Measurements from ENCODE around the gene RIOK1. TPM values are rescaled to one million over a fixed set of nuclear protein-coding genes. Genes with fewer than 3 reads are reported as not detected.
A peak's percentile ranks its signal among the peaks of the same experiment; 100 is the strongest.

RIOK1 gene
- total and polyA plus RNA-seq, 9 of the 15 experiments (the other 6 are each of a cell fraction or from before 2014, with no cell fraction given), result 24.9 to 101 (median 52.2) TPM

- TF ChIP-seq E2F5 (CRISPR knock-in tag; IDR thresholded peaks at IDR 0.05), result no peak
- peak; percentile 45 for TF ChIP-seq BCOR (IDR thresholded peaks at IDR 0.05)
- no peak for TF ChIP-seq POU5F1 (IDR thresholded peaks at IDR 0.05; ENCODE audit: borderline replicate concordance, low read depth, low read length, partially characterized antibody)
- no peak for TF ChIP-seq TFAM (CRISPR knock-in tag; conservative IDR thresholded peaks at IDR 0.05)
- TF ChIP-seq TCF7L2 (IDR thresholded peaks at IDR 0.05; ENCODE audit: low read depth, low read length), result no peak
- TF ChIP-seq HOMEZ (CRISPR knock-in tag; IDR thresholded peaks at IDR 0.05), result no peak
- TF ChIP-seq ATF2 (CRISPR knock-in tag; IDR thresholded peaks at IDR 0.05), result no peak
- no peak for TF ChIP-seq ZNF436 (CRISPR knock-in tag; IDR thresholded peaks at IDR 0.05)
- TF ChIP-seq CBFA2T3 (IDR thresholded peaks at IDR 0.05), result no peak
- no peak for TF ChIP-seq BACH1 (tag; IDR thresholded peaks at IDR 0.05)
- TF ChIP-seq ZNF274 (IDR thresholded peaks at IDR 0.05; ENCODE audit: borderline replicate concordance, low read depth, low read length), result no peak
- TF ChIP-seq ELK3 (CRISPR knock-in tag; IDR thresholded peaks at IDR 0.05), result no peak
- TF ChIP-seq HOXB6 (CRISPR knock-in tag; IDR thresholded peaks at IDR 0.05; ENCODE audit: borderline replicate concordance), result no peak
- no peak for TF ChIP-seq ZFX (CRISPR knock-in tag; IDR thresholded peaks at IDR 0.05)
- no peak for TF ChIP-seq PATZ1 (CRISPR knock-in tag; IDR thresholded peaks at IDR 0.05; ENCODE audit: borderline replicate concordance)
- no peak for TF ChIP-seq ETS1 (conservative IDR thresholded peaks at IDR 0.05; ENCODE audit: control insufficient read depth, low read depth, low read length)
- no peak for TF ChIP-seq NCOA6 (IDR thresholded peaks at IDR 0.05)
- TF ChIP-seq HNRNPUL1 (IDR thresholded peaks at IDR 0.05; ENCODE audit: low read length), result no peak
- TF ChIP-seq NELFE (IDR thresholded peaks at IDR 0.05; ENCODE audit: insufficient read depth, insufficient read length), result no peak
- no peak for TF ChIP-seq RAD51 (IDR thresholded peaks at IDR 0.05; ENCODE audit: borderline replicate concordance, low read depth)
- no peak for TF ChIP-seq ZNF384 (IDR thresholded peaks at IDR 0.05; ENCODE audit: low read depth, low read length)
Measured at GRCh38 chr6:7390226-7390878, 744 bp downstream of the RIOK1 start (continued).

All from K562 (cell line).